ENCODE measurements around the gene DNAH17. TPM values are rescaled to one million over a fixed set of nuclear protein-coding genes. Genes with fewer than 3 reads are reported as not detected.

Gene DNAH17
- total and polyA plus RNA-seq, 2 of the 8 experiments (the other 6 are each of a cell fraction or from before 2014, with no cell fraction given): 0.14 to 0.67 TPM

GRCh38 chr17:78544881-78545755, 32.1 kb downstream of the DNAH17 start:
- WGBS, 2 experiments (ENCODE audit: extremely low coverage in 1 of 2, insufficient coverage in 1 of 2, insufficient read length in 1 of 2, insufficient replicate concordance in 2 of 2, low coverage in 1 of 2, low lambda C conversion rate in 2 of 2, missing lambda C conversion rate in 1 of 2): 88% methylated on average over 17 of the region's 17 CpGs; no CpG with 5 or more reads in 1 of the 2 experiments
- Histone ChIP-seq H3K14ac (ENCODE audit: insufficient read length) (no peak overlapping the region), H4K20me1 (replicated peaks in 1 of 2; ENCODE audit: control insufficient read depth in 1 of 2, insufficient read depth in 2 of 2, low read length in 2 of 2) (no peaks in the 10 kb centered on the region), H2BK5ac (ENCODE audit: low read depth, low read length) (no peak overlapping the region), H3K9me3 (ENCODE audit: insufficient read depth in 2 of 2, low read depth in 1 of 2, low read length in 1 of 2) (peaks cover 0 to 4% of the 10 kb centered on the region in 2 experiments; a peak in 1 of 4 replicates), H3K36me3 (ENCODE audit: control insufficient read depth in 2 of 4, insufficient read depth in 4 of 4, low read length in 3 of 4) (no peaks in the 10 kb centered on the region), H2BK12ac (ENCODE audit: low read depth, low read length) (no peak overlapping the region), H3K27ac (ENCODE audit: low read depth, low read length) (no peak overlapping the region), H4K91ac (replicated peaks; ENCODE audit: insufficient read length, low read length) (no peak overlapping the region), H3K4me3 (ENCODE audit: extremely low read depth in 1 of 4, insufficient read depth in 2 of 4, low read depth in 3 of 4, low read length in 4 of 4) (no peak overlapping the region), H3K23me2 (ENCODE audit: low read depth, low read length) (peaks cover 2% of the 10 kb centered on the region; the same call in 1 of the 2 replicates), H2AFZ (ENCODE audit: low read length) (peak overlapping the region; percentile 64; the same call in 1 of the 2 replicates), H2BK15ac (ENCODE audit: low read length) (no peak overlapping the region), H3K18ac (ENCODE audit: extremely low read depth, low read length) (no peak overlapping the region), H2BK20ac (ENCODE audit: low read length) (no peak overlapping the region), H4K5ac (ENCODE audit: insufficient read length, low read depth, low read length) (no peak overlapping the region), H3K4me2 (ENCODE audit: insufficient read depth in 1 of 2, low read depth in 2 of 2, low read length in 2 of 2) (no peak overlapping the region), H3K23ac (ENCODE audit: insufficient read length) (no peak overlapping the region), H3K9ac (replicated peaks in 1 of 4; ENCODE audit: extremely low read depth in 1 of 4, low read depth in 3 of 4, low read length in 3 of 4) (no peak overlapping the region), H2AK5ac (ENCODE audit: low read depth, low read length) (no peak overlapping the region), H3K4me1 (replicated peaks in 1 of 4; ENCODE audit: control insufficient read depth in 3 of 4, insufficient read depth in 4 of 4, low read length in 3 of 4) (no peaks in the 10 kb centered on the region), H3K27me3 (replicated peaks in 1 of 4; ENCODE audit: control insufficient read depth in 3 of 4, extremely low read depth in 1 of 4, insufficient read depth in 3 of 4, low read length in 3 of 4) (no peaks in the 10 kb centered on the region), H3K56ac (replicated peaks; ENCODE audit: insufficient read length, low read depth, low read length) (no peak overlapping the region), H3K79me2 (ENCODE audit: control insufficient read depth in 1 of 2, insufficient read depth in 2 of 2, low read length in 2 of 2) (no peaks in the 10 kb centered on the region), H2BK120ac (replicated peaks; ENCODE audit: low read depth, low read length) (no peak overlapping the region), H3K79me1 (ENCODE audit: low read depth, low read length) (no peaks in the 10 kb centered on the region), H4K8ac (ENCODE audit: extremely low read depth, insufficient read depth, low read length) (no peak overlapping the region), H3K4ac (replicated peaks; ENCODE audit: insufficient read length, low read depth, low read length) (no peak overlapping the region)
- ChIA-PET POLR2A (ENCODE audit: partially characterized antibody) (no interaction called here), CTCF (ENCODE audit: partially characterized antibody) (interaction anchor here (0.6 to 4.3 kb wide), 7 partner anchors 15 to 407 kb away, joined by 3 to 18 read pairs (median 4); no protein-coding TSS in a partner anchor)
- DNase-seq (ENCODE audit: low read depth in 1 of 2, low spot score in 2 of 2): no peak
- no peak for FAIRE-seq
- TF ChIP-seq HDAC6 (IDR thresholded peaks at IDR 0.05; ENCODE audit: low read depth, low read length) (no peak), JUND (IDR thresholded peaks at IDR 0.05; ENCODE audit: low read length) (no peak), POU5F1 (IDR thresholded peaks at IDR 0.05; ENCODE audit: low read depth, low read length) (no peak)
